Right lobe of liver (tissue), 4 donors: Measurements from ENCODE around the gene C10orf71.

Source experiments
- CTCF ChIP-seq, 4 donors: fragments of 200-600 bp in 3 of 4; fragments of 450-650 bp in 1 of 4; IDR thresholded peaks; one replicate each; pipeline versions ENCODE4 v1.5.1 to v1.8.0; 2016 to 2022; ENCODE audit warnings: antibody characterized with exemption in 4 of 4, mild to moderate bottlenecking in 2 of 4
- POLR2A ChIP-seq: fragments of 450-650 bp; IDR thresholded peaks from one replicate; pipeline ENCODE4 v1.6.1; 2017; ENCODE audit warnings: antibody characterized with exemption, mild to moderate bottlenecking
- donor health status: DM: no; HTN: no; CAD: no.
- donor health status: DM: no; HTN: no; CAD: no.
- donor health status: DM: no; HTN: yes; CAD: no.

GRCh38 chr10:49314806-49315205, 15.8 kb downstream of the C10orf71 start:
- TF ChIP-seq POLR2A (no peak), CTCF (IDR thresholded peaks at IDR 0.05) (no peak)
